Measurements from ENCODE around the gene SH2B2.

DNA sequence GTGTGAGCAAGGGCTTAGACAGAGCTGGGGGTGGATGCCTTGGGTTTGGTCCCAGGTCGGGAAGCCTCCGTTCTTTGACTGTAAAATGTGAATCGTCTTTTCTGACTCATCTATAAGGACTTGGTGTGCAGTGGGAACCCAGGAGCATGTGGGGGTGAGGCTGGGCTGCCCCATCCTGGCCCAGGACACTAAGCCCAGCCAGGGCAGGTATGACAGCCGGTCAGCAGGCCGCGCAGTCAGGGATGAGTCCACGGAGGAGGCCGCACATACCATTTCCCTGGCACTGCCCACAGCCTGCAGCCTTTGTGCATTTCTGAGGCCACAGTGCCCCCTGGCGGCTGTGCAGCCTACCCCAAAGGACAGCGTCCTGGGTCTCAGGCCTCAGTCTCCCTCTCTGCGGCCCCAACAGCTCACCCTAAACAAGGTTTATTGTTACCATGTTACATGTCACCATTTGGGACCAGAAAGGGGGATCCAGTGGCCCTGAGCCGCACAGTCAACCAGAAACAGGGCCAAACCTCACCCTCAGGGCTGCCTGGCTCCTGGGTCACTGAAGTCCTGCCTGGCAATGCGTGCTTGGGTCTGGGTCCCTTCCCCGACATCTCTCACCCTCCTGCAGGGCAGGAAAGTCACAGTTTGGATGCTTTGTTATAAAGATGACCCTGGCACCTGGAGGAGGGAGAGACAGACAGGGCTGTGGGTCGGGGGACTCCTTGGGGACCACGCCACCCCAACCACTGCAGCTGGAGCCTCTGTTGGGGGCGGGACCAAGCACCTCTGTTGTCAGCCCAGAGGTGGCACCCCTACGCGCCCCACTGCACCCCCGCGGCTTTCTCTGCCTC lies 14.4 kb upstream of the SH2B2 start:
- TF ChIP-seq, protein P1, sequence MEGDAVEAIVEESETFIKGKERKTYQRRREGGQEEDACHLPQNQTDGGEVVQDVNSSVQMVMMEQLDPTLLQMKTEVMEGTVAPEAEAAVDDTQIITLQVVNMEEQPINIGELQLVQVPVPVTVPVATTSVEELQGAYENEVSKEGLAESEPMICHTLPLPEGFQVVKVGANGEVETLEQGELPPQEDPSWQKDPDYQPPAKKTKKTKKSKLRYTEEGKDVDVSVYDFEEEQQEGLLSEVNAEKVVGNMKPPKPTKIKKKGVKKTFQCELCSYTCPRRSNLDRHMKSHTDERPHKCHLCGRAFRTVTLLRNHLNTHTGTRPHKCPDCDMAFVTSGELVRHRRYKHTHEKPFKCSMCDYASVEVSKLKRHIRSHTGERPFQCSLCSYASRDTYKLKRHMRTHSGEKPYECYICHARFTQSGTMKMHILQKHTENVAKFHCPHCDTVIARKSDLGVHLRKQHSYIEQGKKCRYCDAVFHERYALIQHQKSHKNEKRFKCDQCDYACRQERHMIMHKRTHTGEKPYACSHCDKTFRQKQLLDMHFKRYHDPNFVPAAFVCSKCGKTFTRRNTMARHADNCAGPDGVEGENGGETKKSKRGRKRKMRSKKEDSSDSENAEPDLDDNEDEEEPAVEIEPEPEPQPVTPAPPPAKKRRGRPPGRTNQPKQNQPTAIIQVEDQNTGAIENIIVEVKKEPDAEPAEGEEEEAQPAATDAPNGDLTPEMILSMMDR (IDR thresholded peaks at IDR 0.05), result peak; percentile 93 to 98 (median 97)
- no peak for TF ChIP-seq POLR2A (IDR thresholded peaks at IDR 0.05)
